SK-N-SH treated with all-trans-retinoic acid at 6 μM for 48 hours (cell line): ENCODE measurements around the gene SSTR5.

Experiments
- ATAC-seq: fragments of 200-7000 bp; cut with Tn5 transposase; 3 replicates; pipeline ENCODE4 v1.9.1; 2020; ENCODE audit warnings: mild to moderate bottlenecking, moderate library complexity
- ARNTL ChIP-seq: fragments of 450-650 bp; formaldehyde crosslinking; IDR thresholded peaks from 2 replicates; pipeline ENCODE4 v1.5.0; 2020; ENCODE audit warnings: low read depth, mild to moderate bottlenecking, moderate library complexity, borderline replicate concordance
- BACH2 ChIP-seq: fragments of 250-450 bp; sonication (Bioruptor Pico); IDR thresholded peaks from 2 replicates; pipeline ENCODE4 v1.9.0; 2021; ENCODE audit warnings: mild to moderate bottlenecking, borderline replicate concordance
- CSDC2 ChIP-seq: fragments of 250-450 bp; sonication (Bioruptor Pico); IDR thresholded peaks from 2 replicates; pipeline ENCODE4 v1.5.0; 2020; ENCODE audit warnings: mild to moderate bottlenecking, moderate library complexity
- ESRRG ChIP-seq: fragments of 250-450 bp; sonication (Bioruptor Pico); IDR thresholded peaks from 2 replicates; pipeline ENCODE4 v1.6.1; 2021; ENCODE audit warnings: mild to moderate bottlenecking
- GLIS3 ChIP-seq: fragments of 250-450 bp; sonication (Bioruptor Pico); IDR thresholded peaks from 2 replicates; pipeline ENCODE4 v1.5.0; 2020; ENCODE audit warnings: mild to moderate bottlenecking, moderate library complexity
- ISL1 ChIP-seq: fragments of 250-450 bp; sonication (Bioruptor Pico); IDR thresholded peaks from 2 replicates; pipeline ENCODE4 v2.1.2; 2022; ENCODE audit warnings: mild to moderate bottlenecking, moderate library complexity
- OSR1 ChIP-seq: fragments of 250-450 bp; sonication (Bioruptor Pico); IDR thresholded peaks from 2 replicates; pipeline ENCODE4 v1.8.0; 2022; ENCODE audit warnings: moderate library complexity, mild to moderate bottlenecking, inconsistent platforms
- PPARA ChIP-seq: fragments of 250-450 bp; sonication (Bioruptor Pico); IDR thresholded peaks from 2 replicates; pipeline ENCODE4 v1.5.0; 2020; ENCODE audit warnings: mild to moderate bottlenecking, borderline replicate concordance
- RARB ChIP-seq: fragments of 250-450 bp; sonication (Bioruptor Pico); IDR thresholded peaks from 2 replicates; pipeline ENCODE4 v1.8.0; 2021; ENCODE audit warnings: mild to moderate bottlenecking, moderate library complexity
- SNAI2 ChIP-seq: fragments of 250-450 bp; sonication (Bioruptor Pico); IDR thresholded peaks from 2 replicates; pipeline ENCODE4 v1.5.0; 2020; ENCODE audit warnings: mild to moderate bottlenecking, moderate library complexity
- TCF4 ChIP-seq: fragments of 250-450 bp; sonication (Bioruptor Pico); IDR thresholded peaks from 2 replicates; pipeline ENCODE4 v1.8.0; 2021; ENCODE audit warnings: mild to moderate bottlenecking, moderate library complexity, borderline replicate concordance
- TOX ChIP-seq: fragments of 250-450 bp; sonication (Bioruptor Pico); IDR thresholded peaks from 2 replicates; pipeline ENCODE4 v1.8.0; 2021; ENCODE audit warnings: mild to moderate bottlenecking, moderate library complexity, borderline replicate concordance
- ZC3H10 ChIP-seq: fragments of 250-450 bp; sonication (Bioruptor Pico); IDR thresholded peaks from 2 replicates; pipeline ENCODE4 v1.5.1; 2021; ENCODE audit warnings: mild to moderate bottlenecking, moderate library complexity
- ZFP3 ChIP-seq: fragments of 250-450 bp; sonication (Bioruptor Pico); IDR thresholded peaks from 2 replicates; pipeline ENCODE4 v1.5.0; 2020; ENCODE audit warnings: mild to moderate bottlenecking, moderate library complexity
- ZFP30 ChIP-seq: fragments of 450-650 bp; formaldehyde crosslinking; IDR thresholded peaks from 2 replicates; pipeline ENCODE4 v1.5.0; 2022; ENCODE audit warnings: mild to moderate bottlenecking, moderate library complexity
- ZNF565 ChIP-seq: fragments of 450-650 bp; formaldehyde crosslinking; conservative IDR thresholded peaks from 2 replicates; pipeline ENCODE4 v1.5.0; 2020; ENCODE audit warnings: low read depth, mild to moderate bottlenecking, moderate library complexity
- ZNF70 ChIP-seq: fragments of 450-650 bp; formaldehyde crosslinking; IDR thresholded peaks from 2 replicates; pipeline ENCODE4 v1.5.0; 2020; ENCODE audit warnings: mild to moderate bottlenecking, moderate library complexity
- ZNF8 ChIP-seq: fragments of 450-650 bp; formaldehyde crosslinking; IDR thresholded peaks from 2 replicates; pipeline ENCODE4 v1.5.0; 2020; ENCODE audit warnings: mild to moderate bottlenecking, moderate library complexity
- TF ChIP-seq, protein P1 (sequence below): fragments of 250-450 bp; sonication (Bioruptor Pico); IDR thresholded peaks from 2 replicates; pipeline ENCODE4 v1.8.0; 2020; ENCODE audit warnings: mild to moderate bottlenecking, moderate library complexity, borderline replicate concordance
- TF ChIP-seq, protein P2 (sequence below): fragments of 250-450 bp; sonication (Bioruptor Pico); IDR thresholded peaks from 2 replicates; pipeline ENCODE4 v1.5.1; 2020; ENCODE audit warnings: low read depth, mild to moderate bottlenecking, moderate library complexity
- TF ChIP-seq, protein P3 (sequence below): fragments of 250-450 bp; sonication (Bioruptor Pico); IDR thresholded peaks from 2 replicates; pipeline ENCODE4 v1.5.0; 2020; ENCODE audit warnings: mild to moderate bottlenecking, moderate library complexity
- TF ChIP-seq, protein P4 (sequence below): fragments of 250-450 bp; sonication (Bioruptor Pico); IDR thresholded peaks from 2 replicates; pipeline ENCODE4 v1.5.1; 2021; ENCODE audit warnings: mild to moderate bottlenecking, moderate library complexity

The SSTR5 gene

DNA sequence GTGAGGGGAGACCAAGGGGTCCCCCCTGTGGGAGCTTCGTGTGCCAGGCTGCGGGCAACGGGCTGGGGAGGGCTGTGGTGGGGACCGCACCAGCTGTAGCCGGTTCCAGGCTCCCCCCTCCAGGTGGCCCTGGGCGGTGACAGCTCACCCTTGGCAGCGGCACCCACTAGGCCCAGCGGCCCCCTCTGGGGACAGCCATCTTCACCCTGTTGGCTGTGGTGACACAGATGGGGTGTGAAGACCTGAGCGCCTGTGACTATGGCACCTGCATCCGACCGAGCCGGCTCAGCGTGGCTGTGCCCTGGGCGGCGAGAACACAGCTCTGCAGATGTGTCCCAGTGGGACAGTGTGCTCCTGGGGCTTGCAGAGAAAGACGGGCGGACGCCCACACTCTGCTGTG is 24.6 kb downstream of the SSTR5 start:
- TF ChIP-seq TCF4 (CRISPR knock-in tag) (no peak), ZNF565 (CRISPR knock-in tag) (no peak), RARB (CRISPR knock-in tag) (no peak), BACH2 (CRISPR knock-in tag) (no peak), PPARA (CRISPR knock-in tag) (no peak), SNAI2 (CRISPR knock-in tag) (no peak), ESRRG (no peak), ZC3H10 (CRISPR knock-in tag) (no peak), CSDC2 (no peak), ZFP3 (CRISPR knock-in tag) (no peak), ISL1 (CRISPR knock-in tag) (no peak), TOX (CRISPR knock-in tag) (no peak), GLIS3 (CRISPR knock-in tag) (no peak), OSR1 (no peak), ZNF8 (no peak), ZFP30 (no peak), ARNTL (CRISPR knock-in tag) (no peak), ZNF70 (CRISPR knock-in tag) (no peak)
- TF ChIP-seq, protein P1, sequence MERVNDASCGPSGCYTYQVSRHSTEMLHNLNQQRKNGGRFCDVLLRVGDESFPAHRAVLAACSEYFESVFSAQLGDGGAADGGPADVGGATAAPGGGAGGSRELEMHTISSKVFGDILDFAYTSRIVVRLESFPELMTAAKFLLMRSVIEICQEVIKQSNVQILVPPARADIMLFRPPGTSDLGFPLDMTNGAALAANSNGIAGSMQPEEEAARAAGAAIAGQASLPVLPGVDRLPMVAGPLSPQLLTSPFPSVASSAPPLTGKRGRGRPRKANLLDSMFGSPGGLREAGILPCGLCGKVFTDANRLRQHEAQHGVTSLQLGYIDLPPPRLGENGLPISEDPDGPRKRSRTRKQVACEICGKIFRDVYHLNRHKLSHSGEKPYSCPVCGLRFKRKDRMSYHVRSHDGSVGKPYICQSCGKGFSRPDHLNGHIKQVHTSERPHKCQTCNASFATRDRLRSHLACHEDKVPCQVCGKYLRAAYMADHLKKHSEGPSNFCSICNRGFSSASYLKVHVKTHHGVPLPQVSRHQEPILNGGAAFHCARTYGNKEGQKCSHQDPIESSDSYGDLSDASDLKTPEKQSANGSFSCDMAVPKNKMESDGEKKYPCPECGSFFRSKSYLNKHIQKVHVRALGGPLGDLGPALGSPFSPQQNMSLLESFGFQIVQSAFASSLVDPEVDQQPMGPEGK (CRISPR knock-in tag): no peak
- TF ChIP-seq, protein P2, sequence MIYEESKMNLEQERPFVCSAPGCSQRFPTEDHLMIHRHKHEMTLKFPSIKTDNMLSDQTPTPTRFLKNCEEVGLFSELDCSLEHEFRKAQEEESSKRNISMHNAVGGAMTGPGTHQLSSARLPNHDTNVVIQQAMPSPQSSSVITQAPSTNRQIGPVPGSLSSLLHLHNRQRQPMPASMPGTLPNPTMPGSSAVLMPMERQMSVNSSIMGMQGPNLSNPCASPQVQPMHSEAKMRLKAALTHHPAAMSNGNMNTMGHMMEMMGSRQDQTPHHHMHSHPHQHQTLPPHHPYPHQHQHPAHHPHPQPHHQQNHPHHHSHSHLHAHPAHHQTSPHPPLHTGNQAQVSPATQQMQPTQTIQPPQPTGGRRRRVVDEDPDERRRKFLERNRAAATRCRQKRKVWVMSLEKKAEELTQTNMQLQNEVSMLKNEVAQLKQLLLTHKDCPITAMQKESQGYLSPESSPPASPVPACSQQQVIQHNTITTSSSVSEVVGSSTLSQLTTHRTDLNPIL (CRISPR knock-in tag): no peak
- TF ChIP-seq, all 23 proteins: peak for 0
- no peak for ATAC-seq

DNA sequence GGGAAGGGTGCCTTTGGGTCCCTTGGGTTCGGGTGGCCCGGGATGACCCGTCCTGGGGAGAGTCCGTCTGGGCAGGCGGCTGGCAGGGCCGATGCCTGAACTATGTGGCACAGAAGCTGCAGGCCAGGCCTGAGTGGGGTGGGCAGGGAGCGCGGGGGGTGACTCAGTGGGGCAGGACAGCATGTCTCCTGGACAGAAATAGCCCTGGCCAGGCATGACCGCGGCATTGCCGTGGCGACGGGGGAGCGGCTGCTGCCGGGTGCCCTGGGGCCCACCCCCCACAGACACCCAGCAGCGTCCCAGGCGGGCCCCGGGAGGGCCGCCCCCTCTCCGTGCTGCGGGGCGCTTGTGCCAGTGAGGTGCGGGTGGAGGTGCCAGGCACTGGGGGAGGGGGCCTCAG is 25.3 kb downstream of the SSTR5 start:
- TF ChIP-seq ZNF8 (no peak), ZFP30 (no peak), CSDC2 (no peak), TOX (CRISPR knock-in tag) (no peak), RARB (CRISPR knock-in tag) (no peak)
- TF ChIP-seq, protein P3, sequence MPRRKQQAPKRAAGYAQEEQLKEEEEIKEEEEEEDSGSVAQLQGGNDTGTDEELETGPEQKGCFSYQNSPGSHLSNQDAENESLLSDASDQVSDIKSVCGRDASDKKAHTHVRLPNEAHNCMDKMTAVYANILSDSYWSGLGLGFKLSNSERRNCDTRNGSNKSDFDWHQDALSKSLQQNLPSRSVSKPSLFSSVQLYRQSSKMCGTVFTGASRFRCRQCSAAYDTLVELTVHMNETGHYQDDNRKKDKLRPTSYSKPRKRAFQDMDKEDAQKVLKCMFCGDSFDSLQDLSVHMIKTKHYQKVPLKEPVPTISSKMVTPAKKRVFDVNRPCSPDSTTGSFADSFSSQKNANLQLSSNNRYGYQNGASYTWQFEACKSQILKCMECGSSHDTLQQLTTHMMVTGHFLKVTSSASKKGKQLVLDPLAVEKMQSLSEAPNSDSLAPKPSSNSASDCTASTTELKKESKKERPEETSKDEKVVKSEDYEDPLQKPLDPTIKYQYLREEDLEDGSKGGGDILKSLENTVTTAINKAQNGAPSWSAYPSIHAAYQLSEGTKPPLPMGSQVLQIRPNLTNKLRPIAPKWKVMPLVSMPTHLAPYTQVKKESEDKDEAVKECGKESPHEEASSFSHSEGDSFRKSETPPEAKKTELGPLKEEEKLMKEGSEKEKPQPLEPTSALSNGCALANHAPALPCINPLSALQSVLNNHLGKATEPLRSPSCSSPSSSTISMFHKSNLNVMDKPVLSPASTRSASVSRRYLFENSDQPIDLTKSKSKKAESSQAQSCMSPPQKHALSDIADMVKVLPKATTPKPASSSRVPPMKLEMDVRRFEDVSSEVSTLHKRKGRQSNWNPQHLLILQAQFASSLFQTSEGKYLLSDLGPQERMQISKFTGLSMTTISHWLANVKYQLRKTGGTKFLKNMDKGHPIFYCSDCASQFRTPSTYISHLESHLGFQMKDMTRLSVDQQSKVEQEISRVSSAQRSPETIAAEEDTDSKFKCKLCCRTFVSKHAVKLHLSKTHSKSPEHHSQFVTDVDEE (CRISPR knock-in tag): no peak
- ATAC-seq: no peak

DNA sequence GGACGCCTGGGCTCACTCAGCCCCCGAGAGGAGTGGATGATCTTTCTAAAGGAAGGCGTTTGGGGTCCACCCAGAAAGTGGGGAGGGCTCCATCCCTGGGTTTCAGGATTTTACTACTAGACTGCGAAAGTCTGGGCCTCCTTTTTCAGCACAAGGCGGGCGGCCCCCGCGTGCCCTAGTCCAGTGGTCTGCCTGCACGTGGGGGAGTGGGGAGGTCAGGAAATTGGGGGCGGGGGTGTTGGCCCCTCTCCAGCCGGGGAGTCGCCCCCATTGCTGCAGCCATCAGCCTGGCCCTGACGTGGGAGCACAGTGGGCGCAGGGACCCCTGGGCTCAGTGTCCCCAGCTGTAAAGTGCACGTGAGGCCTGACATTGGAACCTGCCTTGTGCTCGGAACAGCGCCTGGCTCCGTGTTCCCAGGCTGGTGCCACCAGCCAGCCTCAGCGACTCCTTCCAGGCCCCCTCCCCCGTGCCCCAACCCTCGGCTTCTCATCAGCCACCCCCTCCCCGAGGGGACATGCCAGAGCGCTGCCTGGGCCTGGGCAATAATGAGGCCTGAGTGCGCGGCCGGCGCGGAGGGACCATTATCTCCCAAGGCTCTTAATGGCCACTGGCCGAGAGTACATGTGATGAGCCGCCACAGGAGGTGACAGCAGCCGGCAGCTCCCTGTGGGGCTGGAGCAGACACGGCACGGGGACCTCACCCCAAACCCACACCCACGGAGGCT is 25.9 kb downstream of the SSTR5 start:
- no peak for ATAC-seq
- TF ChIP-seq ISL1 (CRISPR knock-in tag) (no peak), ZNF565 (CRISPR knock-in tag) (no peak), ZFP30 (no peak), RARB (CRISPR knock-in tag) (no peak), TOX (CRISPR knock-in tag) (no peak), OSR1 (no peak), ESRRG (no peak), GLIS3 (CRISPR knock-in tag) (no peak), ZNF70 (CRISPR knock-in tag) (no peak), PPARA (CRISPR knock-in tag) (no peak), SNAI2 (CRISPR knock-in tag) (no peak), ARNTL (CRISPR knock-in tag) (no peak), ZNF8 (no peak)
- TF ChIP-seq, protein P2 (CRISPR knock-in tag): no peak
- TF ChIP-seq, protein P1 (CRISPR knock-in tag): no peak
- TF ChIP-seq, protein P3 (CRISPR knock-in tag): no peak
- TF ChIP-seq, protein P4, sequence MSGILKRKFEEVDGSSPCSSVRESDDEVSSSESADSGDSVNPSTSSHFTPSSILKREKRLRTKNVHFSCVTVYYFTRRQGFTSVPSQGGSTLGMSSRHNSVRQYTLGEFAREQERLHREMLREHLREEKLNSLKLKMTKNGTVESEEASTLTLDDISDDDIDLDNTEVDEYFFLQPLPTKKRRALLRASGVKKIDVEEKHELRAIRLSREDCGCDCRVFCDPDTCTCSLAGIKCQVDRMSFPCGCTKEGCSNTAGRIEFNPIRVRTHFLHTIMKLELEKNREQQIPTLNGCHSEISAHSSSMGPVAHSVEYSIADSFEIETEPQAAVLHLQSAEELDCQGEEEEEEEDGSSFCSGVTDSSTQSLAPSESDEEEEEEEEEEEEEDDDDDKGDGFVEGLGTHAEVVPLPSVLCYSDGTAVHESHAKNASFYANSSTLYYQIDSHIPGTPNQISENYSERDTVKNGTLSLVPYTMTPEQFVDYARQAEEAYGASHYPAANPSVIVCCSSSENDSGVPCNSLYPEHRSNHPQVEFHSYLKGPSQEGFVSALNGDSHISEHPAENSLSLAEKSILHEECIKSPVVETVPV (CRISPR knock-in tag): no peak
